Neuronal stem cell (in vitro differentiated cells): Measurements from ENCODE around the gene PGBD4.

Experiments used
- DNase-seq: peaks from one replicate; pipeline ENCODE4 v3.0.0-alpha.2; 2013; ENCODE audit warnings: low spot score
- H2AFZ ChIP-seq: one replicate; pipeline ENCODE4 v1.6.1; 2013; ENCODE audit warnings: mild to moderate bottlenecking, low read length, inconsistent platforms
- H2AK5ac ChIP-seq: 2 replicates; pipeline ENCODE4 v1.6.1; 2013; ENCODE audit warnings: low read depth, mild to moderate bottlenecking, inconsistent platforms, low read length, moderate library complexity, mixed read lengths
- H2BK120ac ChIP-seq: 2 replicates; pipeline ENCODE4 v1.6.1; 2013; ENCODE audit warnings: low read depth, mild to moderate bottlenecking, inconsistent platforms, low read length, moderate library complexity, mixed read lengths
- H2BK12ac ChIP-seq: one replicate; pipeline ENCODE4 v1.6.1; 2013; ENCODE audit warnings: low read length, inconsistent platforms
- H2BK15ac ChIP-seq: 2 replicates; pipeline ENCODE4 v1.6.1; 2013; ENCODE audit warnings: mild to moderate bottlenecking, low read length, inconsistent platforms, mixed read lengths
- H2BK5ac ChIP-seq: one replicate; pipeline ENCODE4 v1.6.1; 2013; ENCODE audit warnings: inconsistent platforms, mild to moderate bottlenecking, low read length, moderate library complexity
- H3K14ac ChIP-seq: one replicate; pipeline ENCODE4 v1.6.1; 2013; ENCODE audit warnings: low read length, inconsistent platforms
- H3K18ac ChIP-seq: 2 replicates; pipeline ENCODE4 v1.6.1; 2013; ENCODE audit warnings: low read length, inconsistent platforms
- H3K23ac ChIP-seq: 2 replicates; pipeline ENCODE4 v1.6.1; 2013; ENCODE audit warnings: low read depth, mild to moderate bottlenecking, mixed read lengths, low read length, inconsistent platforms; ENCODE audit not compliant: poor library complexity
- H3K27ac ChIP-seq: replicated peaks from 3 replicates; pipeline ENCODE4 v1.5.1; 2013; ENCODE audit warnings: low read length, inconsistent platforms
- H3K27me3 ChIP-seq, 3 experiments: 2 replicates each; pipeline ENCODE4 v1.6.1; 2013; ENCODE audit warnings: low read length in 3 of 3, mild to moderate bottlenecking in 2 of 3, inconsistent platforms in 1 of 3, low read depth in 1 of 3, mixed read lengths in 1 of 3, moderate library complexity in 1 of 3; ENCODE audit not compliant: control insufficient read depth in 3 of 3, insufficient read depth in 3 of 3
- H3K36me3 ChIP-seq, 2 donors: replicated peaks in 1 of 2; 2 replicates each; pipeline ENCODE4 v1.6.1; 2013; ENCODE audit warnings: low read length in 2 of 2; ENCODE audit not compliant: control insufficient read depth in 2 of 2, insufficient read depth in 2 of 2
- H3K4ac ChIP-seq: 2 replicates; pipeline ENCODE4 v1.6.1; 2013; ENCODE audit warnings: inconsistent platforms, mild to moderate bottlenecking, low read length, moderate library complexity
- H3K4me1 ChIP-seq, 2 donors: 1 replicate in 1 of 2; 2 replicates in 1 of 2; pipeline ENCODE4 v1.6.1; 2013; ENCODE audit warnings: low read length in 2 of 2, low read depth in 1 of 2; ENCODE audit not compliant: control insufficient read depth in 2 of 2, insufficient read depth in 1 of 2
- H3K4me2 ChIP-seq: one replicate; pipeline ENCODE4 v1.6.1; 2013; ENCODE audit warnings: mild to moderate bottlenecking, low read length, inconsistent platforms; ENCODE audit not compliant: insufficient read depth, poor library complexity, severe bottlenecking
- H3K4me3 ChIP-seq, 2 donors: 2 replicates each; pipeline ENCODE4 v1.5.1; 2013; ENCODE audit warnings: low read length in 2 of 2, mild to moderate bottlenecking in 2 of 2, inconsistent platforms in 1 of 2, moderate library complexity in 1 of 2
- H3K79me1 ChIP-seq: one replicate; pipeline ENCODE4 v1.6.1; 2013; ENCODE audit warnings: low read depth, mild to moderate bottlenecking, inconsistent platforms, low read length, moderate library complexity
- H3K9ac ChIP-seq: one replicate; pipeline ENCODE4 v1.6.1; 2013; ENCODE audit warnings: mild to moderate bottlenecking, low read depth, low read length, inconsistent platforms; ENCODE audit not compliant: poor library complexity
- H3K9me3 ChIP-seq, 2 donors: replicated peaks in 1 of 2; 2 replicates each; pipeline versions ENCODE3 to v1.6.1; 2013; ENCODE audit warnings: low read length in 2 of 2, mild to moderate bottlenecking in 2 of 2, inconsistent platforms in 1 of 2, low read depth in 1 of 2, mixed read lengths in 1 of 2, moderate library complexity in 1 of 2; ENCODE audit not compliant: control insufficient read depth in 2 of 2, insufficient read depth in 1 of 2
- H4K8ac ChIP-seq: one replicate; pipeline ENCODE4 v1.6.1; 2013; ENCODE audit warnings: low read depth, mild to moderate bottlenecking, inconsistent platforms, low read length, moderate library complexity
- H4K91ac ChIP-seq: one replicate; pipeline ENCODE4 v1.6.1; 2013; ENCODE audit warnings: low read length, low read depth, mild to moderate bottlenecking, inconsistent platforms; ENCODE audit not compliant: poor library complexity
- WGBS, 2 donors: extraction: QIAGEN DNeasy Blood & Tissue Kit; methylation state at CpG; one replicate each; pipeline ENCODE4 v1.1.7; 2013; ENCODE audit warnings: missing lambda C conversion rate in 2 of 2, mixed read lengths in 1 of 2; ENCODE audit not compliant: insufficient read length in 2 of 2, insufficient replicate concordance in 1 of 2; ENCODE audit errors: extremely low coverage in 2 of 2; 5-methylcytosine and 5-hydroxymethylcytosine counted together

PGBD4 gene

GRCh38 chr15:34122771-34123183, 20.9 kb downstream of the PGBD4 start:
- H4K91ac ChIP-seq: no peak overlapping the region
- H2BK120ac ChIP-seq: no peak overlapping the region

GRCh38 chr15:34124651-34125050, 22.8 kb downstream of the PGBD4 start:
- no peaks in the 10 kb centered on the region for H3K9me3 ChIP-seq
- no peak overlapping the region for H3K18ac ChIP-seq
- H2AFZ ChIP-seq: no peak overlapping the region
- no peak overlapping the region for H3K4me2 ChIP-seq
- H3K79me1 ChIP-seq: no peaks in the 10 kb centered on the region
- no peak overlapping the region for H2BK12ac ChIP-seq
- no peak overlapping the region for H2BK120ac ChIP-seq
- H3K4me1 ChIP-seq: peaks cover 0 to 4% of the 10 kb centered on the region in 2 donors
- no peak overlapping the region for H3K23ac ChIP-seq
- no peak for DNase-seq
- no CpG with 5 or more reads among the region's 4 CpGs for WGBS, 2 donors
- H4K8ac ChIP-seq: no peak overlapping the region
- no peak overlapping the region for H2AK5ac ChIP-seq
- H3K14ac ChIP-seq: no peak overlapping the region
- no peak overlapping the region for H2BK15ac ChIP-seq
- H2BK5ac ChIP-seq: no peak overlapping the region
- H3K9ac ChIP-seq: no peak overlapping the region
- no peak overlapping the region for H3K4ac ChIP-seq
- H3K36me3 ChIP-seq: no peaks in the 10 kb centered on the region
- no peak overlapping the region for H3K4me3 ChIP-seq
- no peak overlapping the region for H4K91ac ChIP-seq
- no peaks in the 10 kb centered on the region for H3K27me3 ChIP-seq
- no peak overlapping the region for H3K27ac ChIP-seq

More at GRCh38 chr15:34122771-34123183, 20.9 kb downstream of the PGBD4 start:
- no peak overlapping the region for H2BK5ac ChIP-seq
- no peak overlapping the region for H3K4me2 ChIP-seq
- no peak overlapping the region for H3K23ac ChIP-seq
- no peak overlapping the region for H3K27ac ChIP-seq
- H3K4me3 ChIP-seq: no peak overlapping the region
- DNase-seq: no peak
- peaks cover 0 to 4% of the 10 kb centered on the region in 2 donors for H3K4me1 ChIP-seq
- H3K9me3 ChIP-seq: no peaks in the 10 kb centered on the region
- no peak overlapping the region for H3K18ac ChIP-seq
- no peaks in the 10 kb centered on the region for H3K36me3 ChIP-seq
- H2BK12ac ChIP-seq: no peak overlapping the region
- no peak overlapping the region for H2AFZ ChIP-seq
- H2BK15ac ChIP-seq: no peak overlapping the region
- no peak overlapping the region for H2AK5ac ChIP-seq
- no CpG with 5 or more reads among the region's 6 CpGs for WGBS, 2 donors
- H4K8ac ChIP-seq: no peak overlapping the region
- no peaks in the 10 kb centered on the region for H3K27me3 ChIP-seq
- no peaks in the 10 kb centered on the region for H3K79me1 ChIP-seq
- H3K9ac ChIP-seq: no peak overlapping the region
- no peak overlapping the region for H3K4ac ChIP-seq
- no peak overlapping the region for H3K14ac ChIP-seq

- Histone ChIP-seq H2BK12ac (no peak overlapping the region), H3K14ac (no peak overlapping the region), H3K9me3 (no peaks in the 10 kb centered on the region), H2AK5ac (no peak overlapping the region), H3K9ac (no peak overlapping the region), H3K27me3 (no peaks in the 10 kb centered on the region), H3K79me1 (no peaks in the 10 kb centered on the region), H4K8ac (no peak overlapping the region), H2BK5ac (no peak overlapping the region), H2BK15ac (no peak overlapping the region), H3K4ac (no peak overlapping the region), H4K91ac (no peak overlapping the region), H2BK120ac (no peak overlapping the region), H3K23ac (no peak overlapping the region), H2AFZ (no peak overlapping the region), H3K27ac (no peak overlapping the region), H3K18ac (no peak overlapping the region), H3K36me3 (no peaks in the 10 kb centered on the region), H3K4me2 (no peak overlapping the region), H3K4me3 (no peak overlapping the region), H3K4me1 (peaks cover 0 to 4% of the 10 kb centered on the region in 2 donors)
- WGBS, 2 donors: no CpG with 5 or more reads among the region's 1 CpG
- no peak for DNase-seq
Observed at GRCh38 chr15:34125945-34126344, 24.1 kb downstream of the PGBD4 start.

GRCh38 chr15:34126522-34126921, 24.6 kb downstream of the PGBD4 start:
- Histone ChIP-seq H2AFZ (no peak overlapping the region), H3K79me1 (no peaks in the 10 kb centered on the region), H2BK5ac (no peak overlapping the region), H3K27me3 (no peaks in the 10 kb centered on the region), H3K9me3 (no peaks in the 10 kb centered on the region), H3K14ac (no peak overlapping the region), H3K23ac (no peak overlapping the region), H3K4me1 (peaks cover 0 to 4% of the 10 kb centered on the region in 2 donors), H2BK15ac (no peak overlapping the region), H3K4me2 (no peak overlapping the region), H4K91ac (no peak overlapping the region), H2BK12ac (no peak overlapping the region), H3K18ac (no peak overlapping the region), H3K27ac (no peak overlapping the region), H3K4ac (no peak overlapping the region), H3K4me3 (no peak overlapping the region), H2BK120ac (no peak overlapping the region), H2AK5ac (no peak overlapping the region), H4K8ac (no peak overlapping the region), H3K36me3 (no peaks in the 10 kb centered on the region), H3K9ac (no peak overlapping the region)
- DNase-seq: no peak
